COLO668 (cell line): Measurements from ENCODE around the gene TMEM114.

Experiments
- DNase-seq: peaks from one replicate; lab custom pipeline; 2025; ENCODE audit not compliant: unreplicated experiment; lab: John Stamatoyannopoulos, UW

Gene TMEM114

GRCh38 chr16:8589900-8590688, at the start of gene TMEM114:
Gene TMEM114, minus strand, starts transcription at chr16:8590511. Its CDS starts 673 bp downstream, at chr16:8589838.
- peak; percentile 47 for DNase-seq

DNA sequence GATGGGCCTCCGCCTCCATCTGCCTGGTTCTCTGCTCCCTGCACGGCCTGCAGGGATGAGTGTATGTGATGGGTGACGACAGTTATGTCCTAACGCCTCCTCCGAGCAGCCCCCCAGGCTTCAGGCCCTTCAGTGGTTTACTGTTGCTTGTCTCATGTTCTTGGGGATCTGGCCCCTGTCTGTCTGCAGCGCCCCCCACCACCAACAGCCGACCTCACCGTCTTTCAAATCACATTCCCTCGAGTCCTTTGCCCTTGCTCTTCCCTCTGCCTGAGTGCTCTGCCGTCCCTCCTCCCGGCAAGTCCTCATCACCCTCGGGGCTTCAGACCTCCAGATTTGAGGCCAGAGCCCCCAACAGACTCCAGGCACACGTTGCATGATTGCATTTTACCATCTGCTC, 49.4 kb upstream of the TMEM114 start:
- no peak for DNase-seq

DNA sequence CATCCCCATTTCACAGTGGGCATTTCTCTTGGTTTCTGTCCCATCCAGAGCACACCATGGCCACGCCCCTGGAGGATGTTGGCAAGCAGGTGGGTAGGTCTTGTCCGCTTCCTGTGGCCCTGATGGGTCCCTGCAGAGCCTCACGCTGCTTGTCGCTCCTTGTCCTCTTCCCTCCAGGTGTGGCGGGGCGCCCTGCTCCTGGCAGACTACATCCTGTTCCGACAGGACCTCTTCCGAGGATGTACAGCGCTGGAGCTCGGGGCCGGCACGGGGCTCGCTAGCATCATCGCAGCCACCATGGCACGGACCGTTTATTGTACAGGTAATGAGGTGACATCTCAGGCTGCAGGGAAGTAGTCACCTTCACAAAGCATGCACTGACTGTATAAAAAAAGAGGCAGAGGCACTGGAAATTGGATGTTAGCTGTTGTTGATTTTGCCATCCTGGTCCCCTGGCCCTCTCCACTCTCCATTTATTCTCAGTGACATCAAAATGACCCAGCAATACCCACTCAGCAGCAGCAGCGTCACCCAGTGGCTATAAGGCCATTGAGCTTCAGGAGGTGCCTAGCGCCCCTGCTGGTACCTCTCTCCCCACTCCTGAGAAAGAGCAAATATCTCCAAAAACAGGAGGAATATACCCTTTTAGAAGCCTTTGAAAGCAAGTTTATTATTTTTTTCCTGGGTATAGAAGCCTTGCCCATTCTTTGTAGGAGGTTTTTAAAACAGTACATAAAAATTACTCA, 44.9 kb upstream of the TMEM114 start:
- DNase-seq, result peak; percentile 39

GRCh38 chr16:8632675-8633182, 42.4 kb upstream of the TMEM114 start:
- DNase-seq, result no peak

GRCh38 chr16:8631818-8632465, 41.6 kb upstream of the TMEM114 start:
- DNase-seq, result no peak

DNA sequence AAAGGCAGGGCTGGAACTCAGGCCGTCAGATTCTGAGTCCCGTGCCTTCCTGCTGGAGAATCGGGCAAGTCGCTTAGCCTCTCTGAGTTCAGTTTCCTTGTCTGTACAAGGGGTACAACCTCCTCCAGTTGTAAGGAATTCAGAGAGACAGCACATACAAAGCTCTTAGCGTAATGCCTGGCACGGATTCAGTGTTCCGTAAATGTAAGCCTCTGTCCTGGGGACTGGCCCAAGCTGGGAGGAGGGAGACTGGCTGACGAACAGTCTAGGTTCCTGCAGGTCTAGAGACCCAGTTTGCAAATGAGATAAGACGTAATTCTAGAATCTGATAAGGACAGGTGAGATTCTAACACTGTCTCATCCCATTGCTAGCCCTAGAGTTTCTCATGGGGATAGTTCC, 41.1 kb upstream of the TMEM114 start:
- no peak for DNase-seq

DNA sequence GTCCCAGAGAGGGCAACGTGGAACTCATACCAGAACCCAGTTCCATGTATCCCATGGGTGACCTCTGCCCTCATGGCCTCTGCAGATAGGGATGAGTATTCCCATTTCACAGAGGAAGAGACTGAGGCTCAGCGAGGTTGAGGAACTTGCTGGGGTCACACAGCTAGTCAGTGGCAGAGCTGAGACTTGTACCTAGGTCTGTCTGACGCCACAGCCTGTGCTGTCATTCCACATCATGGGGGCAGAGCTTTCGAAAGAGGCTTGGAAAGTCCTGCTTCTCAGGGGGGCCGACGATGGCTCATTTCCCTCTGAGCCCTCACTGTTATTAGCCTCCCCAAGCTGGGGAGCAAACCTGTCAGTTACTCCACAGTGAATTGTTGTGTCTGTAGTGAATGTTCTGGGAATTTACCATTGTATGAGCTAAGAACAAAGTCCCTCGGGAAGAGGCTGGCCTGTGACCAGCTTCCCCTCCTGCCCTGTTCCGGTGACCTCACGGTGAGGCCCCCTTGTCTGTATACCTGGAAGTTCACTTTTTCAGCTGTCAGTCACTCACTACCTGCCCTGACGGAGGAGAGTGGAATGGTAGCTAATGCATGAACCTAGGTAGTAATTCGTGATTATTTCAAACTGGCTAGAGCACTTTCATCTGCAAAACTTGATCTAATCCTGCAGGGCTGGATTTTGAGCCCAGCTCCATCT, 40.1 kb upstream of the TMEM114 start:
- DNase-seq, result no peak

GRCh38 chr16:8628981-8629725, 38.8 kb upstream of the TMEM114 start:
- no peak for DNase-seq

DNA sequence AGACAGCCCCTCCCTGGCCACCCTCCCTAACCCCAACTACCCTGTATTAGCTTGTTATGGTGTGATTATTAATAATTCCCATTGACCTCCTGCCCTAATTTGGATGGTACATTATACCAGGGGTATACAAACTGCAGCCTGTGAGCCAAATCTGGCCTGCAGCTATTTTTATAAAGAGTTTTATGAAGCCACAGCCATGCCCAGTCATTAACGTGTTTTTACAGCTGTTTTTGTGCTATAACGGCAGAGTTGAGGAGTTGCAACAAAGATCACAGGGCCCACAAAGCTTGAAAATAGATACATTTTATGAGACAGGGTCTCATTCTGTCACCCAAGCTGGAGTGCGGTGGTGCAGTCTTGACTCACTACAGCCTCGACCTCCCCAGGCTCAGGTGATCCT, 37.1 kb upstream of the TMEM114 start:
- no peak for DNase-seq

DNA sequence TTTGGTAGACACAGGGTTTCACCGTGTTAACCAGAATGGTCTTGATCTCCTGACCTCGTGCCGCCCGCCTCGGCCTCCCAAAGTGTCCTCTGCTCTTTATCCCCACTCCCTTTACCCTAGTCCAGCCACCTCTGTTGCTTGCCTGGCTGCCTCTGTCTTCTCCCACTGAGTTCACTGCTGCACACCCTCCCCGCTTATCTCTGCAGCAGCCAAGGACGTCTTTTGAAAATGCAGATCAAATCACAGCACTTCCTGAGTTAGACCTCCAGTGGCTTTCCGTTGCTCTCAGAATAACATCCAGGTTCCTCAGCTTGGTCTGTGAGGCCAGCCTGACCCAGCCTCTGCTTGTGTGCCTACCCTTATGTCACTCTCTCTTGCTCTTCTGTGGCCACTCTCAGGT, 36.6 kb upstream of the TMEM114 start:
- no peak for DNase-seq

DNA sequence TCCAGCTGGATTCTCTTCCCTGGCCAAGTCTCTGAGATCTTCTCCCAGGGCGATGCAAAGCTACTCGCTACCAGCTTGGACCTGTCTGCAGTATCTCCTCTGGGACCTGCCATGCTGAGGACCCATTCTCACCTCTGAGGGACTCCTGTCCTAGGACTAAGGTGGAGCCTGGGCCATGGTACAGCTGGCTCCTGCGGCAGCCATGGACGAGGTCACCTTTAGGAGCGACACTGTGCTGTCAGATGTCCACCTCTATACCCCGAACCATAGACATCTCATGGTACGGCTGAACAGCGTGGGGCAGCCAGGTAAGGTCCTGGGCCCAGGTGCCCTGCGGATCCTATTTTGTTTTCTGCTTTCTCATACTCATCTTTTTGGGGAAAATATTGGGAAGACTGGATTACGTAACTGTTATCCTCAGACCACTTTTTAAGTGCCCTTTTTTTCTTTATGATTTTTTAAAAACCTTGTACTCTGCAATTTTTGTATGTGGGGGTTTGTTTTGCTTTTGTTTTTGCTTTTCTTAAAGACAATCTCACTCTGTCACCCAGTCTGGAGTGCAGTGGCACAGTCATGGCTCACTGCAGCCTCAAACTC, 35.3 kb upstream of the TMEM114 start:
- no peak for DNase-seq

DNA sequence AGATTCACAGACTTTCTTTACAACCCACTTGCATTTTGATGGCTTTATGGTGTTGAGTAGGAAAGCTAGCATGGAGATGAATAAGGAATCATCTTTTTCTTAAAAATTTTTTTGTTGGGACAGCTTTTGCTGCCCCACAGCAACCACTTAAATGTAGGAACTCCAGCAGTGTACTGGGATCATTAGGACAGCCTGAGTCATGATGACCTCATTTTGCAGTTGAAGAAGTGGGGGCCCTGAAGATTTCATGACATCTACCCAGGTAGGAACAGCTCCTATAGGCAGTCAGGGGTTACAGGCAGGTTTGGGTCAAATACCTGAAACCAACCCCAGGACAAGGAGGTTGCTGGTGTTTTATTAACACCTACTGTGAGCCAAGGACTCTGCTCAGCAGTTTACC, 33.3 kb upstream of the TMEM114 start:
- DNase-seq, result no peak

- no peak for DNase-seq
These were observed 32.0 kb upstream of the TMEM114 start for GRCh38 chr16:8622315-8622656.

- peak; percentile 92 for DNase-seq
These were observed 31.4 kb upstream of the TMEM114 start, which contains the start of gene METTL22 for GRCh38 chr16:8621572-8622314. Gene METTL22, plus strand, starts transcription at chr16:8621698. Its CDS starts 3,968 bp downstream, at chr16:8625666.

DNA sequence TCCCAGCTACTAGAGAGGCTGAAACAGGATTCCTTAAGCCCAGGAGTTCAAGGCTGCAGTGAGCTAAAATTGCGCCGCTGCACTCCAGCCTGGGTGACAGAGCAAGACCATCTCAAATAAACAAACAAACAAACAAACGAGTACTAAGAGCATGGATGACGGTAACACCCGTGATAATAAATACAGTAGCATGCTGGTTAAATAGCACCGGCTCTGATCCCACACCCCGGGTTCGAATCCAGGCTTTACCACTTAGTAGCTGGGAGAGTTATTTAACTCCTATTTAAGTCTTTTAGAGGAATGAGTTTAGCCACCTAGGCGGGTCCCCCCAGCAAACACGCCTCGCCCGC, 30.9 kb upstream of the TMEM114 start:
- DNase-seq, result no peak

DNA sequence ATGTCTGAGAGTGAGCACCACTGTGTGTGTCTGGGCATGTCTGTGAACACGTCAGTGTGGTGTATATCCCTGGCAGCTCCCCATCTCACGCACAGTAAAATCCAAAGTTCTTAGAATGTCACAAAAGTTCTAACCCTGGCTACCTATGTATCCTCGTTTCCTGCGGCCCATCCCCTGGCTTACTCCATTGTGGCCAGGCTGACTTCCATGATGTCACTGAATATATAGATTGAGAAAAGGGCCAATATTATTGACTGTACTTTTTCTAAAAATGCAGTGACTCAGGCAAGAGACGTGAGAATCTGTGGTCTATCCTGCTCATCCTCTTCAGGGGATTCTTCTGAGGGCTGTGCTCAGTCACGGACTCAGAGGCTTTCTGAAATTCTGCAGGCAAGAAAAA, 30.2 kb upstream of the TMEM114 start:
- no peak for DNase-seq

DNA sequence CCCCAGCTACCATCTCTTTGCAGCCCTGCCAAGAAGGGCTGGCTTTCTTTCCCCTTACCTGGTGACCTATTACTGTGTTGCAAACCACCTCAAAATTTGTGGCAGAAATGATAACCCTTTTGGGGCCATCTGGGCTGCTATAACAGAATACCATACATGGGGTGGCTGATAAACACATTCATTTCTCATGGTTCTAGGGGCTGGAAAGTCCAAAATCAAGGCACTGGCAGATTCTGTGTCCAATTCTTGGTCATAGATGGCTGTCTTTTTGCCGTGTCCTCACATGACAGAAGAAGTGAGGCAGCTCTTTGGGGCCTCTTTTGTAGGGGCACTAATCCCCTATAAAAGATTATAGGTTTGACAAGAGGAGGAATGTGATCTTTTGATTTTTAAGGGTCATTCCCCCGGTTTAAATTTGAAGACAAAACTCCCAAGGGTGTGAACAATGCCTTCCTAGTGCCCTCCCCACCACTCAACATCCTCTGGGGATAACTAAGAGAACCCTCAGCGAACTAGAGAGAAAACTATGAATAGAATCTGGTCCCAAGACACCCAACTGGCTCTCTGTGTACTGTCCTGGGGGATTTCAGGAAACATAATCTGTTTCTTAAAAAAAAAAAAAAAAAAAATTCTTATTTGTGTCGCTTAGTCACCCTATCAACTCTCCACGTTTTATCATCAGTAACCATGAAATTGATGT, 29.5 kb upstream of the TMEM114 start:
- DNase-seq, result no peak

DNA sequence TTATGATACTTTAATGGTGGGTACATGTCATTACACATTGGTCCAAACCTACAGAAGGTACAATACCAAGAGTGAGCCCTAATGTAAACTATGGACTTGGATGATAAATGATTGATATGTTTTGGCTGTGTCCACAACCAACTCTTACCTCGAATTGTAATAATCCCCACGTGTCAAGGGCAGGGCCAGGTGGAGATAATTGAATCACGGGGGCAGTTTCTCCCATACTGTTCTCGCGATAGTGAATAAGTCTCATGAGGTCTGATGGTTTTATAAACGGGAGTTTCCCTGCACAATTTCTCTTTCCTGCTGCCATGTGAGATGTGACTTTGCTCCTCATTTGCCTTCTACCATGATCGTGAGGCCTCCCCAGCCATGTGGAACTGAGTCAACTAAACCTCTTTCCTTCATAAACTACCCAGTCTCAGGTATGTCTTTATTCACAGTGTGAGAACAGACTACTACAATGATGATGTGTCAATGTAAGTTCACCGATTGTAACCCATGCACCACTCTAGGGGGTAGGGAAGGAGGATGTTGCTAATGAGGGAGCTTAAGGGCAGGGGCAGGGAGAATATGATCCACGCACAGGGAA, 24.2 kb upstream of the TMEM114 start:
- DNase-seq, result no peak
